Measurements from ENCODE around the gene TNNT2. TPM values are rescaled to one million over a fixed set of nuclear protein-coding genes. Genes with fewer than 3 reads are reported as not detected.

Gene TNNT2
- total and polyA plus RNA-seq, 2 of the 8 experiments (the other 6 are each of a cell fraction or from before 2014, with no cell fraction given): 3.1 to 21.0 TPM

GRCh38 chr1:201371792-201372191 is 5.7 kb downstream of the TNNT2 start:
- Histone ChIP-seq H4K20me1 (replicated peaks in 1 of 2; ENCODE audit: control insufficient read depth in 1 of 2, insufficient read depth in 2 of 2, low read length in 2 of 2) (no peaks in the 10 kb centered on the region), H3K79me2 (ENCODE audit: control insufficient read depth in 1 of 2, insufficient read depth in 2 of 2, low read length in 2 of 2) (no peaks in the 10 kb centered on the region), H2BK120ac (replicated peaks; ENCODE audit: low read depth, low read length) (no peak overlapping the region), H3K23ac (ENCODE audit: insufficient read length) (no peak overlapping the region), H3K14ac (ENCODE audit: insufficient read length) (no peak overlapping the region), H3K56ac (replicated peaks; ENCODE audit: insufficient read length, low read depth, low read length) (no peak overlapping the region), H2BK5ac (ENCODE audit: low read depth, low read length) (peak overlapping the region; percentile 32; the same call in 1 of the 2 replicates), H2BK20ac (ENCODE audit: low read length) (peak overlapping the region; percentile 83; the same call in 1 of the 2 replicates), H3K9ac (replicated peaks in 1 of 4; ENCODE audit: extremely low read depth in 1 of 4, low read depth in 3 of 4, low read length in 3 of 4) (no peak overlapping the region), H3K27ac (ENCODE audit: low read depth, low read length) (no peak overlapping the region), H3K36me3 (ENCODE audit: control insufficient read depth in 2 of 4, insufficient read depth in 4 of 4, low read length in 3 of 4) (no peaks in the 10 kb centered on the region), H4K5ac (ENCODE audit: insufficient read length, low read depth, low read length) (no peak overlapping the region), H3K4me3 (ENCODE audit: extremely low read depth in 1 of 4, insufficient read depth in 2 of 4, low read depth in 3 of 4, low read length in 4 of 4) (no peak overlapping the region), H2BK15ac (ENCODE audit: low read length) (peak overlapping the region; percentile 98), H2BK12ac (ENCODE audit: low read depth, low read length) (peak overlapping the region; percentile 85; the same call in 1 of the 2 replicates), H3K4me1 (replicated peaks in 1 of 4; ENCODE audit: control insufficient read depth in 3 of 4, insufficient read depth in 4 of 4, low read length in 3 of 4) (peaks cover 9 to 24% (median 19%) of the 10 kb centered on the region in 4 experiments), H2AK5ac (ENCODE audit: low read depth, low read length) (no peak overlapping the region; the same call in 1 of the 2 replicates), H4K8ac (ENCODE audit: extremely low read depth, insufficient read depth, low read length) (no peak overlapping the region), H3K79me1 (ENCODE audit: low read depth, low read length) (no peaks in the 10 kb centered on the region; the same call in 1 of the 2 replicates), H4K91ac (replicated peaks; ENCODE audit: insufficient read length, low read length) (no peak overlapping the region), H3K27me3 (replicated peaks in 1 of 4; ENCODE audit: control insufficient read depth in 3 of 4, extremely low read depth in 1 of 4, insufficient read depth in 3 of 4, low read length in 3 of 4) (no peaks in the 10 kb centered on the region), H3K4ac (replicated peaks; ENCODE audit: insufficient read length, low read depth, low read length) (no peak overlapping the region), H2AFZ (ENCODE audit: low read length) (no peak overlapping the region), H3K4me2 (ENCODE audit: insufficient read depth in 1 of 2, low read depth in 2 of 2, low read length in 2 of 2) (no peak overlapping the region), H3K18ac (ENCODE audit: extremely low read depth, low read length) (peak overlapping the region; percentile 71), H3K23me2 (ENCODE audit: low read depth, low read length) (peaks cover 2% of the 10 kb centered on the region; the same call in 1 of the 2 replicates), H3K9me3 (ENCODE audit: insufficient read depth in 2 of 2, low read depth in 1 of 2, low read length in 1 of 2) (no peaks in the 10 kb centered on the region)
- CTCF ChIA-PET (ENCODE audit: partially characterized antibody): interaction anchor here (0.6 to 17.6 kb wide), 11 partner anchors 10 to 421 kb away, joined by 3 to 371 read pairs (median 5); partner anchors contain the start of gene LAD1
- FAIRE-seq (no peak), DNase-seq (ENCODE audit: low read depth in 1 of 2, low spot score in 2 of 2) (no peak)
- POLR2A ChIA-PET (ENCODE audit: partially characterized antibody): interaction anchor here (0.8 to 6.5 kb wide), 4 partner anchors 10 to 109 kb away, joined by 3 to 49 read pairs (median 5); no protein-coding TSS in a partner anchor
- WGBS, 2 experiments (ENCODE audit: extremely low coverage in 1 of 2, insufficient coverage in 1 of 2, insufficient read length in 1 of 2, insufficient replicate concordance in 2 of 2, low coverage in 1 of 2, low lambda C conversion rate in 2 of 2, missing lambda C conversion rate in 1 of 2): 82% methylated on average over 6 of the region's 6 CpGs; no CpG with 5 or more reads in 1 of the 2 experiments
- no peak for TF ChIP-seq SP4 (IDR thresholded peaks at IDR 0.05; ENCODE audit: low read length)
- no peak for TF ChIP-seq BRCA1 (IDR thresholded peaks at IDR 0.05; ENCODE audit: low read depth, low read length)

All from H1 (cell line).